Measurements from ENCODE around the gene ELOVL3. TPM values are rescaled to one million over a fixed set of nuclear protein-coding genes. Genes with fewer than 3 reads are reported as not detected.

Gene ELOVL3
- total and polyA plus RNA-seq, 2 donors (not counting 3 experiments of a cell fraction or from before 2014, with no cell fraction given): not detected

DNA sequence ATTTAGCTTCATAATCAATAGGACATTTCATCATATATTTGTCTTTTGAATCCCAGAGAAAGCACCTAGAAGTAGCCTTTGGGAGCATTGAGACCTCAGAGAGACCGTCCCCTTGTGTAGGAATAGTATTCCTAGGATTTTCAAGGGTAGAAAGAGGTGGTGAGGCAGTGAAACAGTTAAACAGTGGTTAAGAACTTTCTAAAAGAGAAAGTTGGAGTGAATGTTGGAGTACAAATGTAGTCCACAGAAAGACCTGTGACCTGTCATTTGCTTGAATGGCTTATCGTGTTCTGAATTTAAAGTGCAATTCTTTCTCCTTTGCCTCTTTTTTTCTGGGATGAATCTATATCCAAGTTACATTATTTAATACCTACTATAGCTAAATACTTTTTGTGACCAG is 49.2 kb downstream of the ELOVL3 start:
- peaks cover 10% of the 10 kb centered on the region for H3K4me1 ChIP-seq (ENCODE audit: control insufficient read depth, extremely low read depth, insufficient read depth, low read length)
- FAIRE-seq (no peak), DNase-seq (ENCODE audit: low read depth, low spot score) (no peak)
- H3K9me1 ChIP-seq (replicated peaks; ENCODE audit: control insufficient read depth, extremely low read depth, insufficient read depth, low read length): no peaks in the 10 kb centered on the region
- ChIA-PET CTCF (interaction anchor here (1.4 to 1.7 kb wide), 2 partner anchors 9 to 71 kb away, joined by 3 to 10 read pairs; no protein-coding TSS in a partner anchor), POLR2A (interaction anchor here (0.6 kb wide), 1 partner anchor 15 kb away, joined by 3 read pairs; no protein-coding TSS in a partner anchor)
- H3K27ac ChIP-seq (ENCODE audit: insufficient read depth, low read depth, low read length): no peak overlapping the region
- intact Hi-C loops (cut with micrococcal nuclease): no loop called here
- no TSS peak for BruUV-seq (replicated peaks)
- no peak overlapping the region for H3K9ac ChIP-seq (replicated peaks; ENCODE audit: extremely low read depth, insufficient read depth, low read length)
- no peaks in the 10 kb centered on the region for H3K27me3 ChIP-seq (ENCODE audit: control insufficient read depth in 2 of 2, insufficient read depth in 2 of 2, low read length in 2 of 2)
- H2AFZ ChIP-seq (ENCODE audit: low read depth, low read length): no peak overlapping the region
- no peak overlapping the region for H3K4me3 ChIP-seq (replicated peaks in 1 of 3; ENCODE audit: insufficient read depth in 1 of 3, low read depth in 1 of 3, low read length in 3 of 3)
- no peaks in the 10 kb centered on the region for H3K36me3 ChIP-seq (ENCODE audit: control insufficient read depth in 2 of 2, extremely low read depth in 1 of 2, insufficient read depth in 2 of 2, low read length in 2 of 2)
- H4K20me1 ChIP-seq (replicated peaks; ENCODE audit: control insufficient read depth, extremely low read depth, insufficient read depth, low read length): peaks cover 5% of the 10 kb centered on the region
- TF ChIP-seq EZH2 (IDR thresholded peaks at IDR 0.05; ENCODE audit: borderline replicate concordance, low read depth, low read length, severe bottlenecking) (no peak), POLR2A (IDR thresholded peaks at IDR 0.05; ENCODE audit: low read depth, low read length) (no peak), FOS (IDR thresholded peaks at IDR 0.05; ENCODE audit: borderline replicate concordance, insufficient read depth, low read length) (no peak), MYC (IDR thresholded peaks at IDR 0.05; ENCODE audit: low read depth, low read length) (no peak), JUN (IDR thresholded peaks at IDR 0.05; ENCODE audit: borderline replicate concordance, insufficient read depth, insufficient read length, low read depth) (no peak), GATA2 (IDR thresholded peaks at IDR 0.05; ENCODE audit: insufficient read depth, insufficient read length, low read depth, low read length) (no peak), POLR2AphosphoS5 (IDR thresholded peaks at IDR 0.05; ENCODE audit: insufficient read depth, low read depth, low read length) (no peak)
- TF ChIP-seq, protein P1, sequence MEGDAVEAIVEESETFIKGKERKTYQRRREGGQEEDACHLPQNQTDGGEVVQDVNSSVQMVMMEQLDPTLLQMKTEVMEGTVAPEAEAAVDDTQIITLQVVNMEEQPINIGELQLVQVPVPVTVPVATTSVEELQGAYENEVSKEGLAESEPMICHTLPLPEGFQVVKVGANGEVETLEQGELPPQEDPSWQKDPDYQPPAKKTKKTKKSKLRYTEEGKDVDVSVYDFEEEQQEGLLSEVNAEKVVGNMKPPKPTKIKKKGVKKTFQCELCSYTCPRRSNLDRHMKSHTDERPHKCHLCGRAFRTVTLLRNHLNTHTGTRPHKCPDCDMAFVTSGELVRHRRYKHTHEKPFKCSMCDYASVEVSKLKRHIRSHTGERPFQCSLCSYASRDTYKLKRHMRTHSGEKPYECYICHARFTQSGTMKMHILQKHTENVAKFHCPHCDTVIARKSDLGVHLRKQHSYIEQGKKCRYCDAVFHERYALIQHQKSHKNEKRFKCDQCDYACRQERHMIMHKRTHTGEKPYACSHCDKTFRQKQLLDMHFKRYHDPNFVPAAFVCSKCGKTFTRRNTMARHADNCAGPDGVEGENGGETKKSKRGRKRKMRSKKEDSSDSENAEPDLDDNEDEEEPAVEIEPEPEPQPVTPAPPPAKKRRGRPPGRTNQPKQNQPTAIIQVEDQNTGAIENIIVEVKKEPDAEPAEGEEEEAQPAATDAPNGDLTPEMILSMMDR (IDR thresholded peaks at IDR 0.05; ENCODE audit: extremely low read depth in 1 of 2, insufficient read depth in 1 of 2, low read depth in 1 of 2, low read length in 2 of 2): no peak
- TF ChIP-seq, protein P2, sequence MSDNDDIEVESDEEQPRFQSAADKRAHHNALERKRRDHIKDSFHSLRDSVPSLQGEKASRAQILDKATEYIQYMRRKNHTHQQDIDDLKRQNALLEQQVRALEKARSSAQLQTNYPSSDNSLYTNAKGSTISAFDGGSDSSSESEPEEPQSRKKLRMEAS (IDR thresholded peaks at IDR 0.05; ENCODE audit: insufficient read depth, insufficient read length): no peak
- H3K4me2 ChIP-seq (ENCODE audit: insufficient read depth, low read length): no peak overlapping the region
- peaks cover 48% of the 10 kb centered on the region for H3K79me2 ChIP-seq (ENCODE audit: control insufficient read depth, insufficient read depth, low read length)
- dilution Hi-C loops (cut with MboI; ENCODE audit: extremely low pct_ligation_motif_present, low sequenced_read_pairs): no loop called here
- H3K9me3 ChIP-seq (replicated peaks; ENCODE audit: control insufficient read depth, insufficient read depth, low read length): no peaks in the 10 kb centered on the region
